HS-27A (cell line): Measurements from ENCODE around the gene TLX2.
"Not testable (repeated sequence)": the region's sequence is repeated elsewhere in the genome, so short reads cannot be mapped to it uniquely, and the experiment has no call there.

Experiments used
- DNase-seq: peaks from one replicate; pipeline ENCODE4 v3.0.0-alpha.2; 2012; ENCODE audit warnings: low read depth, missing footprints

The TLX2 gene

DNA sequence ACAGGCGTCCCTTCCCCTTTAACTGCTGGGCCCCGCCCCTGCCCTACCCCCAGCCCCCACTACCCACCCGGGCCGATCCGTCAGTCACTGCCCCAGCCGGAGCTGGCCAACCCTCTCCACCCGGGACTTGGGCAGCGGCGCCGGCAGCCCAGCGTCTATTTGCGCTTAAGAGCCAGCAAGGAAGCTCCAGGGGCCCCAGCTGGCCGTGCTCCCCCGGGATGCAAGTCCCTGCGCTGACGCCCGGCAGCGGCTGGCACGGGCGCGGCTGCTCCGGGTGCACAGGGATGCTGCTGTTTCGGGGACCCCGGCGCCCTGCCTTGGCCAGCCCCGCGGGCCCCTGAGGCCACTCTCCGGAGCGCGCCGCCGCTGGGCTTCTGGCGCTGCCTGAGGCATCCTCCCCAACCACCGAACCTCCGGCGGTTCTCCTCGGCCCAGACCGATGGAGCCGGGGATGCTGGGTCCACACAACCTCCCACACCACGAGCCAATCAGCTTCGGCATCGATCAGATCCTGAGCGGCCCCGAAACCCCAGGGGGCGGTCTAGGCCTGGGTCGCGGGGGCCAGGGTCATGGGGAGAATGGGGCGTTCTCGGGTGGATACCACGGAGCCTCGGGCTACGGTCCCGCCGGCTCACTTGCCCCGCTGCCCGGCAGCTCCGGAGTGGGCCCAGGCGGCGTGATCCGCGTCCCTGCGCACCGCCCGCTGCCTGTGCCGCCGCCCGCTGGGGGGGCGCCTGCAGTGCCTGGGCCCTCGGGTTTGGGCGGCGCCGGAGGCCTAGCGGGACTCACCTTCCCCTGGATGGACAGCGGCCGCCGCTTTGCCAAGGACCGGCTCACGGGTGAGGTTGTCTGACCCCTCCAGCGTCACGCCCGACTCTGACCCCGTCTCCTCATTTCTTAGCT lies at the start of gene TLX2:
Gene TLX2 (plus strand): TSS at position 83 of the 903 bp plus-strand sequence. CDS start 357 bp downstream, at position 440.
- no peak for DNase-seq

GRCh38 chr2:74470742-74471141 lies 43.5 kb upstream of the TLX2 start:
- DNase-seq = not testable (repeated sequence)

GRCh38 chr2:74471332-74472065 lies 42.8 kb upstream of the TLX2 start:
- DNase-seq = no peak

GRCh38 chr2:74472086-74472944 lies 41.9 kb upstream of the TLX2 start, which contains the start of gene MRPL53:
Gene MRPL53, minus strand, starts transcription at chr2:74472680. Its CDS starts 20 bp downstream, at chr2:74472660.
- peak; percentile 90 for DNase-seq

DNA sequence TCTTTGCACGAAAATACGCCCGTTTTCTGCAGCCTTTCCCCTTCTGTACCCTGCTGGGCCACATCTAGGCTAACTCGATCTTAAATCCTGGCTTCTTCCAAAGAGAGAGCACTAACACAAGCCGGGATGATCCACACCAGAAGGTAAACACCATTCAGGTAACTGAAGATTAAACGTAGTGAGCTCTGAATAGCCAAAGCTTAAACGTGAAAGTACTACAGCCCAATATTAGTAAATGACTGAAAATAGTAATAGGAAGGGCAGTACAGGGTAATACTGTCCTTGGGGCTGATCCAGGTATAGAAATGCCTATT lies 41.3 kb upstream of the TLX2 start:
- no peak for DNase-seq

DNA sequence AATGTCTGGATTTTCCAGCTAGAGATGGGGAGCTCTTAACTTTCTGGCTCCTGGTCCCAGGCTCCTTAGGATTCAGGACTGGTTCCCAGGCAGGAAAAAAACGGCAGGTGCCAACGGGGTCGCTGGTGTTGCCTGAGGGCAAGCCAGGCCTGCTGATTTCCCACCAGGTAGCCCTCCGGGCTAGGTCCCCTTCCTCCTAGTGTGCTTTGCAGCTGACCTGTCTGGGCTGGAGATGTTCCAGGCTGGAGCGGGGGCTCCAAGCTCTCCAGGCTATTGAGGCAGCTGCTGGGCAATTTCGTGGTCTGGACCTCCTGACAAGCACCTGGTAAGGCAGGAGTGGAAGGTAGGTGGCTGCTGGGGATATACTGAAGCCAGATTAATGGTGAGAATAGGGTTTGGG lies 39.8 kb upstream of the TLX2 start:
- no peak for DNase-seq

DNA sequence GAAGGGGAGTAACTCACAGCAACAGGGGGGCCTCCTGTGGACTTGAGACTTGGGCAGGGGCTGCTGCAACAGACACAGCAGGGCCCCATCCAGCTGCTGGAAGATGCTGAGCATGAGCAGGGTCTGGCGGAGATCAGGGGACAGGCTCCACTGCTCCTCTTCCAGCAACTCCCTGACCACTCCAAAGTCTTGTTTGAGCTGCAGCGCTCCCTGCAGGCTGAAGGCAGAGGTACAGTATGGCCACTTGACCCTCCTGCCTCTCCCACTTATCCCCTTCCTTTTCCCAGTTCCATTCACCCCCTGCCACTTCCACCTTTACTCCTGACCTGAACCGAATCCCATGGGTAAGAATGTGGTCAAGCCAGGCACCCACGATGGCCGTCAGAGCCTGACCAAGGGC lies 39.4 kb upstream of the TLX2 start:
- no peak for DNase-seq

DNA sequence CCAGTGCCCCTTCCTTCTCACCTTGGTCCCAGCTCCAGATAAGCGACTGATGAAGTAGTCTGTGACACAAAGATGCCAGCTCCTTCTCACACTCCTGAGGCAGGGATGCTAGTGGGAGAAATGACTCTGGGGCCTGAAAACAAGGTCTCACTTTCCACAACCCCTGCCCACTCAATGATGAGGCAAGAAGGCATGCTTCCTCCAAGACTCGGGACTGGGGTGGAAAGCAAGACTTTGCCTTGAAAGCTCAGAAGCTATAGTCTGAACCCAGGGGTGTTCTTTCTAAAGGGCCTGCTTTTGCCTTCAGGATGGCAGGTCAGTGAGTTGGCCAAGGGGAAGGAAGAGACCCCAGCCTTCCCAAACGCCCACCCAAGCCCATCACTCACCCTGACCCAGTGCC lies 32.8 kb upstream of the TLX2 start:
- DNase-seq = no peak

GRCh38 chr2:74481961-74482800 lies 32.1 kb upstream of the TLX2 start:
- DNase-seq = no peak

- peak; percentile 94 for DNase-seq
Measured at GRCh38 chr2:74482801-74483674, 31.2 kb upstream of the TLX2 start, which contains the start of the genes CCDC142 and TTC31. Gene CCDC142, minus strand, starts transcription at chr2:74482998. Its CDS starts 161 bp downstream, at chr2:74482837. Gene TTC31, plus strand, starts transcription at chr2:74483081. Its CDS starts 15 bp downstream, at chr2:74483096.

GRCh38 chr2:74483675-74484164 lies 30.5 kb upstream of the TLX2 start:
- DNase-seq = not testable (repeated sequence)

- no peak for DNase-seq
Measured at GRCh38 chr2:74486141-74486540, 28.1 kb upstream of the TLX2 start.

- DNase-seq = no peak
Measured at GRCh38 chr2:74488643-74489481, 25.4 kb upstream of the TLX2 start.

DNA sequence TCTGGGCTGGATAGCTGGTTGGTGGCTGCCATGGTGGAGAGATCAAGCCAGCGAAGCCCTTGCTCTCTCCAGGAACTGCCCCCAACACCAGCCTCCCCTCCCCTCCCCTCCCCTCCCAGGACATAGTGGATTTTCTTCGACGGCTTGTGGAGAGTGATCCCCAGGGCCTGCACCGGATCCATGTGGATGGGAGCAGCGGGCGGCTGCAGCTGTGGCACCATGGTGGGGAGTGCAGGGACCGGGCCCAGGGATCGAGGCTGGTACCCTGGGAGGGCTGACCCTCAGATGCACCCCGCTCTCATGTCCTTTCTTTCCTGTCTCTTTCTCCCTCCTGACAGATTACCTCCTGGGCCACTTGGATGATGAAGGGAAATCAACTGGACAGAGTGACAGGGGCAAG lies 24.3 kb upstream of the TLX2 start:
- no peak for DNase-seq

DNA sequence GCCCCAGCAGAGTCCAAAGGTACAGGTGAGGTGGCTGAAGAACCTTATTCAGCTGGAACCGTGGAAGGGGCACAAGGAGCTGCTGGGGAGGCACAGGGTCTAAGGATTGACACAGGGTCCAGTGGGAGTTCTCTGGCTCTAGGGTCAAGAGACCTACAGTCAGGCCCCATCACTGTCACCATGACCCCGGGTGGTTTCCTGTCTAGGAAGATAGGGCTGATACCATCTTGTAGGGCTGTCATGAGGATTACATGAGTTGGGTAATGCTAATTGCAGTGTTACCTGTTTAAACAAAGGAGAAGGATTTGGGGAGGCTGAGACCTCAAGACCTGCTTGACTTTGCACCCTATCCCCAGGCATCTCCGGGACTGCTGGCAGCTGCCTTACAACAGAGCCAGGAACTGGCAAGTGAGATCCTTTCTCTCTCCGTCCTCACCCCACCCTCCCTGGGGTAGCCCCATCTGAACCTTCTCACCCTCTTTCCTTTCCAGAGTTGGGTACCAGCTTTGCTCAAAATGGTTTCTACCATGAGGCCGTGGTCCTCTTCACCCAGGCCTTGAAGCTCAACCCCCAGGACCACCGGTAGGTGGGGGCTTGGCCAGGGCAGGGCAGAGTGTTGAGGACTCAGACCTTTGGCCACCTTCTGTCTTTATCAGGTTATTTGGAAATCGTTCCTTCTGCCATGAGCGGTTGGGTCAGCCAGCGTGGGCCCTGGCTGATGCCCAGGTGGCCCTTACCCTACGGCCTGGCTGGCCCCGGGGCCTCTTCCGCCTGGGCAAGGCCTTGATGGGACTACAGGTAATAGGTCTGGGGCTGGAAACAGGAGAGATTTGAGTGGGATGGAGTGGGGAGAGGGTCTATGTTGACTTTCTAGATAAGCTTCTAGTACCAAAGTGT lies 22.4 kb upstream of the TLX2 start:
- DNase-seq = no peak

GRCh38 chr2:74493546-74493945 lies 20.7 kb upstream of the TLX2 start:
- DNase-seq = no peak

DNA sequence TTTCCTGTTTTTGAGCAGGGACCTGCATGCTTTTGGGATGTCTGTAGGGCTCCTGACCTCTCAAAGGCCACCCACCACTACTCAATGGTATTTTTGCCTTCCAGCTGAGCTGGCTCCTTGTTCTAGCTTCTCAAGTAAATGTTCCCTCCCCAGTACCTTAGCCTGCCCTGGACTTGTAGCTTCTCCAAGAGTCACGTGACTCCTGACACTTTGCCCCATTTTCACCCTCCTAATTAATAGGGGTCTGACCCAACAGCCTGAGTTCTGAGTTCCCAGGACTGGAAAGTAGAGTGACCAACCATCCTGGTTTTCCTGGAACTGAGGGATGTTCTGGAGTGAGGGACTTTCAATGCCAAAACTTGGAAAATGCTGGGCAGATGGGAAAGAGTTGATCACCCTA lies 18.8 kb upstream of the TLX2 start:
- DNase-seq = no peak
